NCI-H2196 (cell line): ENCODE results near the gene PLEKHS1.
"Not testable (repeated sequence)": the region's sequence is repeated elsewhere in the genome, so short reads cannot be mapped to it uniquely, and the experiment has no call there.

Experiments used
- DNase-seq: peaks from one replicate; lab custom pipeline; 2025; ENCODE audit not compliant: unreplicated experiment; lab: John Stamatoyannopoulos, UW

The PLEKHS1 gene

DNA sequence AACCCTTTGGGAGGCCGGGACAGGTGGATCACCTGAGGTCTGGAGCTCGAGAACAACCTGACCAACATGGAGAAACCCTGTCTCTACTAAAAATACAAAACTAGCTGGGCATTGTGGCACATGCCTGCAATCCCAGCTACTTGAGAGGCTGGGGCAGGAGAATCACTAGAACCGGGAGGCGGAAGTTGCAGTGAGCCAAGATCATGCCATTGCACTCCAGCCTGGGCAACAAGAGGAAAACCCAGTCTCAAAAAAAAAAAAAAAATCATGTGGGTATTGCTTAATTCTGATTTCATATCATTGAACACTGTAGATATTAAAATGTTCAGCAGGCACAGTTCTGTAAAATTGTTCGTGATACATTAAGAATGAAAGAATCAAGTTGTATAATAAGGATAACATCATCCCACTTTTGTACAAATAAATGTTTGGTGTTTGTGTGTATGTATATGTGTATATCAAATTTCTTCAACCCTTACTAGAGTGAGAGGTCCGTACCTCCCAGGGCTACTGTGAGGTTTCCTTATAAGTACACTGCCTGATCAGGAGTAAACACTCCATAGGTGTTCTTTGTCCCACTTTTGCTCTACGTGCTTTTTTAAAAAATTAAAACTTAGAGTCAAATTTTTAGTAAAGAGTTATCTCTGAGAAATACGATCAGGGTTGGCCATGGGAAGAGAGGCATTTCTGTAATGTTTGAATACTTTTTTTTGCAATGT, 31.7 kb downstream of the PLEKHS1 start:
- no peak for DNase-seq

DNA sequence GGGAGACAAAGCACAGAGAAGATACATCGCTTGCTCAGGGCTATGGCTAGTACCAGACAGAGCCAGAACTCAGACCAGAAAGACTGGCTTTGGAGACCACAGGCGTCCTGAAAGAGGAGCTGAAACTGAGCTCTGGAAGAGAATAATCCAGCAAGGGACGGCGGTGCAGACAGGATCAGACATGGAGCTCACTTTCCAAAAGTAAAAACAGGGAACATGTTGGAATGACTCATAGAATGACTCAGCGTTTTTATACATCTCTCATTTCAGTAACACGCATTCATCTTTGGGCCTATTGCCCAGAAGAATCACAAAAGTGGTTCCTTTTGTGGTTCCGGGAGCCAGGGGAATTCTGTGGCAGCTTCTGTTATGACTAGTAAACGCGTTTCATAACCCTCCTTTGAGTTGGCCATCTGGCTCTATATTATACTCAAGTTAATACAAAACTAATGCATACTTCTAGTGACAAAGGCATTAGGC, 37.2 kb downstream of the PLEKHS1 start:
- DNase-seq = no peak

- DNase-seq = no peak
Measured at GRCh38 chr10:113791691-113792090, 40.2 kb downstream of the PLEKHS1 start.

DNA sequence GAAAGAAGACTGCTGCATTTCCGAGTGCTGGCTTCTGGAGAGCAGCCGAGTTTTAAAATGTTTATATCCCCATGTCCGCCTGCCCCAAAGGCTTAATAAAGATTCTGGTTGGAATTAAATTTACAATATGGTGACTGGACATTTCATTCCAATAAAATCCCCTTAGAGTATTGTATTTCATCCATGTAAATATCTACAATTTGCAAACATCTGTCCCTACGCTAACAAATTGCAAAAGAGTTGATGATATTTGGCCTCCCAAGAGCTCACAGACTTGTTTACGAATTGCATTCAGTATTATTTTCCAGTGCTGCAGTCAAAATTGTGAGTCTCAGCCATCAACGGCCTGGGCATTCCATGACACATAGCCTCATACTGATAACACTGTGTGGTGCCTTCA, 50.1 kb downstream of the PLEKHS1 start:
- DNase-seq = no peak

DNA sequence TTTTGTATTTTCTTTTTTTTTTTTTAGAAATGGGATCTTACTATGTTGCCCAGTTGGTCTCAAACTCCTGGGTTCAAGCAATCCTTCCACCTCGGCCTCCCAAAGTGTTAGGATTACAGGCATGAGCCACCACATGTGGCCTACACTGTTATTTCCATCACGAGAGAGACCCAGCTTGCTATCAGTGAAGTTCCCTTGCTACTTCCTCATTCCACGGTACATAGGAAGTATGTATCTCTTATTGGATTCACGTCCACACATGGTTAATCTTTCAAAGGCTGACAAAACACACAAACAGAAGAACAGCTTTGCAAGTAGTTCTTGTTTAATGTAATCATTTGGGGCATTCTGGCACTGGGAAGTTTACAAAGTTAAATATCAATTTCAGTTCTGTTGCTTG, 51.5 kb downstream of the PLEKHS1 start:
- no peak for DNase-seq

- no peak for DNase-seq
Measured at GRCh38 chr10:113806503-113806902, 55.0 kb downstream of the PLEKHS1 start.

DNA sequence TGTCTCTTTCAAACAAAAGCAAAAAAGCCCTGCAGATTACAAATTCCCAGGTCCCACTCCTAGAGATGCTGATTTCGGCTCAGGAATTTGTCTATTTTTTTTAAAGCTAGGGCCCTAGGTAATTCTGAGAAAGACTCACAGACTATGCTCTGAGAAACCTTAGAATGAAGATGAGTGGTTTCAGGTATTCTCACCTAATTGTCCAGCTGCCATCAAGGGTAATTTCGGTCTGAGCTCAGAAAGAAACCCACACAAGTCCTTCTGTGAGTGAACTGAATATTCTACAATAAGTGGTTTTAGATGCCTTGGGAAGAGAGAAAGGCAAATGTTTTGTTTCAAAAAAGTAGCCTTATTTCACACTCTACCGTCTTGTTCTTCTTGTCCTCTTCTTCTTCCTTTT, 56.7 kb downstream of the PLEKHS1 start:
- no peak for DNase-seq

DNA sequence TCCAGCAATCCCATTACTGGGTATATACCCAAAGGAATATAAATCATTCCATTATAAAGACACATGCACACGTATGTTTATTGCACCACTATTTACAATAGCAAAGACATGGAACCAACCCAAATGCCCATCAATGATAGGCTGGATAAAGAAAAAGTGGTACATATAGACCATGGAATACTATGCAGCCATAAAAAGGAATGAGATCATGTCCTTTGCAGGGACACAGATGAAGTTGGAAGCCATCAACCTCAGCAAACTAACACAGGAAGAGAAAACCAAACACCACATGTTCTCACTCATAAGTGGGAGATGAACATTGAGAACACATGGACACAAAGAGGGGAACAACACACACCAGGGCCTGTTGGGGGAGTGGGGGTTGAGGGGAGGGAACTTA, 63.2 kb downstream of the PLEKHS1 start:
- not testable (repeated sequence) for DNase-seq

DNA sequence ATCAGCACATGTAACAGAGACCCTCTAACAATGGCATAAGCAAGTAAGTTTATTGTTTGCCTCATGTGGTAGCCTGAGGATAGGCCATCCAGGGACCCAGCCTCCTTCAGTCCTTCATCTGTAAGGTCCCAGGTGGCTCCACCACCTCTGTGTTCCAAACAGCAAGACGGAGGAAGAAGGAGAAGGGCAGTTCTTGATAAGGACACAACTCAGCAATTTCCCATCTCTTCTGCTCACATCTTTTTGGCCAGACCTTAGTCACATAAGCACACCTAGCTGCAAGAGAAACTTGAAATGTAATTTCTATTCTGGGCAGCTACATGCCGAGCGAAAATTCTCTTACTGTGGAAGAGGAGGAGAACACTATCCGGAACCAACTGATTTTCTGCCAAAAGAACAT, 68.5 kb downstream of the PLEKHS1 start:
- DNase-seq = no peak

DNA sequence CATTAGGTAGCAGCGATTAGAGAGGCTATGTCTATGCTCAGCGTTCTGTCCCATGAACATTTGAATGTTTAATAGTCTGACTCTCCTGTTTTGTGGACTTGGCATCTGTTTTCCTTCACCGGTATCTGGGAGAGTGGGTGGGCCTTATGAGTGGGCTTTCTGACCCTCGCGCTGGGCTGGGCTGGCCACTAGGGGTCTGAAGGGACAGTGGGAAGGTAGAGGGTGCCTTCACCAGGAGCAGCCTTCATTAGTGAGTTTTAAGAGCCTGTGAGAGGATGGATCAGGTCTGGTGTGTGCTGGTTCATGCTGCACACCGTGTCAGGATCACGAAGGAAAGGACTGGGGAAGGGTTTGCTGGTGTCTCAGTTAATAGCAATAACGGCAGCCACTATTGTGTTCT, 69.0 kb downstream of the PLEKHS1 start:
- no peak for DNase-seq

GRCh38 chr10:113821306-113821705, 69.8 kb downstream of the PLEKHS1 start:
- not testable (repeated sequence) for DNase-seq

GRCh38 chr10:113822174-113822573, 70.7 kb downstream of the PLEKHS1 start:
- no peak for DNase-seq

DNA sequence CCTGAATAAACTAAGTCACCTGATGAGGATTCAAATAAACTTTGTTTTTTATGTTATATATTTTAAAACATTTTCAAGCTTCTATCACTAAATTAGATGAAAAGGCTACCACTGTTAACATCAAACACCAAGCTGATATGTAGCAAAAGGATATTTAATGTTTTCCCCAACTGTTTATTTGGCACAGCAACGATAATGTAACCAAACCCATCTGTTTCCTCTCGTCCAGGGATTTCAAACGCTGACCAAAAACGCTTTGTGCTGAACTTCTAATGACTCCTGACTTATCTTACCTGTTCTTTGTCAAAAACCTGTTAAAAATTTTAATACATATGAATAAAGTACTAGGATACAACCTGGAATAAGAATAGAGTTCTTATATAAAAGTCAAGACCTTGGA, 71.9 kb downstream of the PLEKHS1 start:
- DNase-seq = no peak

GRCh38 chr10:113825791-113826190, 74.3 kb downstream of the PLEKHS1 start:
- DNase-seq = no peak

- DNase-seq = not testable (repeated sequence)
Measured at GRCh38 chr10:113828567-113828966, 77.1 kb downstream of the PLEKHS1 start.
